Measurements from ENCODE around the gene MYL7. TPM values are rescaled to one million over a fixed set of nuclear protein-coding genes. Genes with fewer than 3 reads are reported as not detected.

The MYL7 gene
- total RNA-seq, 2 experiments from 2014 or later, result not detected

DNA sequence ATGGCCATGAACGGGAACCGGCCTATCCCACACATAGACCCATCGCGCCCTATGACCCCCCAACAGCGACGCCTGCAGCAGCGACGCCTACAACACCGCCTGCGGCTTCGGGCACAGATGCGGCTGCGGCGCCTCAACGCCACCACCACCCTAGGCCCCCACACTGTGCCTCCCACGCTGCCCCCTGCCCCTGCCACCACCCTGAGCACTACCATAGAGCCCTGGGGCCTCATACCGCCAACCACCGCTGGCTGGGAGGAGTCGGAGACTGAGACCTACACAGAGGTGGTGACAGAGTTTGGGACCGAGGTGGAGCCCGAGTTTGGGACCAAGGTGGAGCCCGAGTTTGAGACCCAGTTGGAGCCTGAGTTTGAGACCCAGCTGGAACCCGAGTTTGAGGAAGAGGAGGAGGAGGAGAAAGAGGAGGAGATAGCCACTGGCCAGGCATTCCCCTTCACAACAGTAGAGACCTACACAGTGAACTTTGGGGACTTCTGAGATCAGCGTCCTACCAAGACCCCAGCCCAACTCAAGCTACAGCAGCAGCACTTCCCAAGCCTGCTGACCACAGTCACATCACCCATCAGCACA, 27.3 kb downstream of the MYL7 start:
- no peak for DNase-seq
- Mint-ChIP-seq H3K4me1 (no peaks in the 10 kb centered on the region), H3K4me3 (no peak overlapping the region), H3K36me3 (ENCODE audit: low read depth) (peaks cover 12% of the 10 kb centered on the region), H3K27ac (no peak overlapping the region), H3K9me3 (no peaks in the 10 kb centered on the region), H3K27me3 (no peaks in the 10 kb centered on the region)
- ChIA-PET CTCF (no interaction called here), POLR2A (no interaction called here)

DNA sequence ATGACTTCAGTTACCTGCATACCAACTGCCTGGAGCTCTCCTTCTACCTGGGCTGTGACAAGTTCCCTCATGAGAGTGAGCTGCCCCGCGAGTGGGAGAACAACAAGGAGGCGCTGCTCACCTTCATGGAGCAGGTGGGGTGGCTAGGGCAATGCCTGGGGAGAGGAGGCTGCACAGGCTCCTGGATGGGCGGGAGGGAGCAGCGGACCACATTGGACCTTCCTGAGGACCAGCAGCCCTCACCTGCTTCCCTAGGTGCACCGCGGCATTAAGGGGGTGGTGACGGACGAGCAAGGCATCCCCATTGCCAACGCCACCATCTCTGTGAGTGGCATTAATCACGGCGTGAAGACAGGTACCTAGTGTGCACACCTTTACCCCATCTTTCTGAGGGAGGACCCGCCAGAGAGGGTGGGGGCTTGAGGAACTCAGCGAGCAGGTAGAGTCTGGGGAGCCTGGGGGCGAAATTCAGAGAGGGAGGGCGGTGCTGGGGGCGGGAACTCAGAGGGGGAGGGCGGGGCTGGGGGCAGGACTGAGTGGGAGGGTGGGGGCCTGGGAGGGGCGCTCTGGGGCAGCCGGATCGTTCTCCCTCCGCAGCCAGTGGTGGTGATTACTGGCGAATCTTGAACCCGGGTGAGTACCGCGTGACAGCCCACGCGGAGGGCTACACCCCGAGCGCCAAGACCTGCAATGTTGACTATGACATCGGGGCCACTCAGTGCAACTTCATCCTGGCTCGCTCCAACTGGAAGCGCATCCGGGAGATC, 28.0 kb downstream of the MYL7 start:
- POLR2A ChIA-PET, result interaction anchor here (0.6 kb wide), 1 partner anchor 10 kb away, joined by 3 read pairs; the partner anchor contains the start of gene POLD2
- no peaks in the 10 kb centered on the region for H3K27me3 Mint-ChIP-seq
- no peaks in the 10 kb centered on the region for H3K4me1 Mint-ChIP-seq
- H3K4me3 Mint-ChIP-seq, result no peak overlapping the region
- no peaks in the 10 kb centered on the region for H3K9me3 Mint-ChIP-seq
- H3K27ac Mint-ChIP-seq, result no peak overlapping the region
- CTCF ChIA-PET, result no interaction called here
- DNase-seq, result no peak
- H3K36me3 Mint-ChIP-seq (ENCODE audit: low read depth), result peaks cover 11% of the 10 kb centered on the region

DNA sequence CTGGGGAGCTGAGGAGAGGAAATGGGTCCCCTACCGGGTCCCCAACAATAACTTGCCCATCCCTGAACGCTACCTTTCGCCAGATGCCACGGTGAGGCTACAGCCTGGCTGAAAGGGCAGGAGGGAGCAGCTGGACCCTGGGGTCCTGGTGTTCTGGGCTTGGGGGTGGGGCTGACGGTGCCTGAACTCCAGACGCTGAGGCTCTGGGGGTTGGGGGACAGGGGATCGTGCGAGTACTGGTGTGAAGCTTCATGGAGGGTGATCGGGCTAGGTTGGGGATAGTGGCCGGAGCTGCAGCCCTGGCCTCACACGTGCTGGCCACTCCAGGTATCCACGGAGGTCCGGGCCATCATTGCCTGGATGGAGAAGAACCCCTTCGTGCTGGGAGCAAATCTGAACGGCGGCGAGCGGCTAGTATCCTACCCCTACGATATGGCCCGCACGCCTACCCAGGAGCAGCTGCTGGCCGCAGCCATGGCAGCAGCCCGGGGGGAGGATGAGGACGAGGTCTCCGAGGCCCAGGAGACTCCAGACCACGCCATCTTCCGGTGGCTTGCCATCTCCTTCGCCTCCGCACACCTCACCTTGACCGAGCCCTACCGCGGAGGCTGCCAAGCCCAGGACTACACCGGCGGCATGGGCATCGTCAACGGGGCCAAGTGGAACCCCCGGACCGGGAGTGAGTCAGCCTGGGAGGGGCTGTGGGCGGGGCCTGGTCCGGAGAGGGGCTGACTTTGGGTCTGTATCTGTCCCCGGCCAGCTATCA, 28.7 kb downstream of the MYL7 start:
- DNase-seq, result no peak
- no peak overlapping the region for H3K27ac Mint-ChIP-seq
- POLR2A ChIA-PET, result interaction anchor here (0.6 to 1.0 kb wide), 2 partner anchors 11 to 67 kb away, joined by 3 read pairs; partner anchors contain the start of genes DBNL and POLD2
- peaks cover 7% of the 10 kb centered on the region for H3K36me3 Mint-ChIP-seq (ENCODE audit: low read depth)
- H3K9me3 Mint-ChIP-seq, result no peaks in the 10 kb centered on the region
- no peaks in the 10 kb centered on the region for H3K27me3 Mint-ChIP-seq
- CTCF ChIA-PET, result no interaction called here
- no peak overlapping the region for H3K4me3 Mint-ChIP-seq
- H3K4me1 Mint-ChIP-seq, result no peaks in the 10 kb centered on the region

DNA sequence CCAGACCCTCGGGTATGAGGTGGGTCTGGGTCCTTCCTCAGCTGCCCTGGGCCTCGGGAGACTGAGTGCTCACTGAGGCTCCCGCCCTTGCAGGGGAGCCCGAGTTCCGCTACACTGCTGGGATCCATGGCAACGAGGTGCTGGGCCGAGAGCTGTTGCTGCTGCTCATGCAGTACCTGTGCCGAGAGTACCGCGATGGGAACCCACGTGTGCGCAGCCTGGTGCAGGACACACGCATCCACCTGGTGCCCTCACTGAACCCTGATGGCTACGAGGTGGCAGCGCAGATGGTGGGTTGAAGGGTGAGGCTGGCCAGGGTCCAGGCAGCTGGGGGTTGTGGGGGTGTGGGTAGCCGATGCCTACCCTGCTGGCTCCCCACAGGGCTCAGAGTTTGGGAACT, 29.4 kb downstream of the MYL7 start:
- Mint-ChIP-seq H3K4me3 (no peak overlapping the region), H3K27ac (no peak overlapping the region), H3K27me3 (no peaks in the 10 kb centered on the region), H3K9me3 (no peaks in the 10 kb centered on the region), H3K36me3 (ENCODE audit: low read depth) (peaks cover 7% of the 10 kb centered on the region), H3K4me1 (no peaks in the 10 kb centered on the region)
- DNase-seq, result no peak
- ChIA-PET POLR2A (interaction anchor here (1.0 kb wide), 1 partner anchor 67 kb away, joined by 3 read pairs; the partner anchor contains the start of gene DBNL), CTCF (no interaction called here)

DNA sequence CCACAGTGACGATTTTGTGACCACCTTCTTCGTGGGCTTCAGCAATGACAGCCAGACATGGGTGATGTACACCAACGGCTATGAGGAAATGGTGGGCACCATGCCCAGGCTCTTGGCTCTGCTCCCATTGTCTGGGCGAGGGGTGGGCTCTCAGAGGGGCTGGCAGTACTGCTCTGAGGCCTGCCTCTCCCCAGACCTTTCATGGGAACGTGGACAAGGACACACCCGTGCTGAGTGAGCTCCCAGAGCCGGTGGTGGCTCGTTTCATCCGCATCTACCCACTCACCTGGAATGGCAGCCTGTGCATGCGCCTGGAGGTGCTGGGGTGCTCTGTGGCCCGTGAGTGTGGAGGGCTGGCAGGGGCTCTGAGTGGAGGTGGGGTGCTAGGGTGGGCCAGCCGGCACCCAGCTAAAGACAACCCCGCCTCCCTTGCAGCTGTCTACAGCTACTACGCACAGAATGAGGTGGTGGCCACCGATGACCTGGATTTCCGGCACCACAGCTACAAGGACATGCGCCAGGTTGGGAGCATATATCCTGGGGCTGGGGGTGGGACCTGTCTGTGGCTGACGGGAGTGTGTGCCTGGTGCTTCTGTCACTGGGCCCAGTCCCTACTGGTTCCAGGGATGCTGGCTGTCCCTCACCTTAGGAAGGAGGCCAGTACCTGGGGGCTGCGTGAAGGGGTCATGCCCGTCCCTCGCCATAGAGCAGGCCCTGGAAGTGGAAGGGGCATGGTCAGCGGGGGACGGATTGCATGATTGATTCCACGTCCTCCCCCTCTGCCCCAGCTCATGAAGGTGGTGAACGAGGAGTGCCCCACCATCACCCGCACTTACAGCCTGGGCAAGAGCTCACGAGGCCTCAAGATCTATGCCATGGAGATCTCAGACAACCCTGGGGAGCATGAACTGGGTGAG, 30.2 kb downstream of the MYL7 start:
- H3K9me3 Mint-ChIP-seq, result no peaks in the 10 kb centered on the region
- POLR2A ChIA-PET, result interaction anchor here (0.6 to 1.3 kb wide), 3 partner anchors 12 to 66 kb away, joined by 3 to 4 read pairs (median 3); partner anchors contain the start of genes DBNL and POLD2
- no peak for DNase-seq
- CTCF ChIA-PET, result no interaction called here
- no peak overlapping the region for H3K27ac Mint-ChIP-seq
- peaks cover 4% of the 10 kb centered on the region for H3K27me3 Mint-ChIP-seq
- no peaks in the 10 kb centered on the region for H3K4me1 Mint-ChIP-seq
- H3K36me3 Mint-ChIP-seq (ENCODE audit: low read depth), result peaks cover 7% of the 10 kb centered on the region
- H3K4me3 Mint-ChIP-seq, result no peak overlapping the region

DNA sequence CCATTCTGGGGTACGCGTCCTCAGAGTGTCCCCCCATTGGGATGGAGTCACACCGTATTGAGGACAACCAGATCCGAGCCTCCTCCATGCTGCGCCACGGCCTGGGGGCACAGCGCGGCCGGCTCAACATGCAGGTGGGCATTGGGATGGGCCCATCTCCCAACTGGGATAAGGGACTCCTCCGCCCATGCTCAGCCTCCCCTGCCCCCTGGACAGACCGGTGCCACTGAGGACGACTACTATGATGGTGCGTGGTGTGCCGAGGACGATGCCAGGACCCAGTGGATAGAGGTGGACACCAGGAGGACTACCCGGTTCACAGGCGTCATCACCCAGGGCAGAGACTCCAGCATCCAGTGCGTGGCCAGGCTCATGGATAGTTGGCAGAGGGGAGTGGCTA, 31.1 kb downstream of the MYL7 start:
- Mint-ChIP-seq H3K27me3 (peaks cover 14% of the 10 kb centered on the region), H3K4me3 (no peak overlapping the region), H3K9me3 (no peaks in the 10 kb centered on the region), H3K27ac (no peak overlapping the region), H3K36me3 (ENCODE audit: low read depth) (peaks cover 4% of the 10 kb centered on the region), H3K4me1 (peaks cover 2% of the 10 kb centered on the region)
- ChIA-PET POLR2A (interaction anchor here (1.2 to 1.3 kb wide), 2 partner anchors 12 to 16 kb away, joined by 3 to 4 read pairs; no protein-coding TSS in a partner anchor), CTCF (interaction anchor here (1.0 kb wide), 1 partner anchor 12 kb away, joined by 4 read pairs; no protein-coding TSS in a partner anchor)
- DNase-seq, result no peak

DNA sequence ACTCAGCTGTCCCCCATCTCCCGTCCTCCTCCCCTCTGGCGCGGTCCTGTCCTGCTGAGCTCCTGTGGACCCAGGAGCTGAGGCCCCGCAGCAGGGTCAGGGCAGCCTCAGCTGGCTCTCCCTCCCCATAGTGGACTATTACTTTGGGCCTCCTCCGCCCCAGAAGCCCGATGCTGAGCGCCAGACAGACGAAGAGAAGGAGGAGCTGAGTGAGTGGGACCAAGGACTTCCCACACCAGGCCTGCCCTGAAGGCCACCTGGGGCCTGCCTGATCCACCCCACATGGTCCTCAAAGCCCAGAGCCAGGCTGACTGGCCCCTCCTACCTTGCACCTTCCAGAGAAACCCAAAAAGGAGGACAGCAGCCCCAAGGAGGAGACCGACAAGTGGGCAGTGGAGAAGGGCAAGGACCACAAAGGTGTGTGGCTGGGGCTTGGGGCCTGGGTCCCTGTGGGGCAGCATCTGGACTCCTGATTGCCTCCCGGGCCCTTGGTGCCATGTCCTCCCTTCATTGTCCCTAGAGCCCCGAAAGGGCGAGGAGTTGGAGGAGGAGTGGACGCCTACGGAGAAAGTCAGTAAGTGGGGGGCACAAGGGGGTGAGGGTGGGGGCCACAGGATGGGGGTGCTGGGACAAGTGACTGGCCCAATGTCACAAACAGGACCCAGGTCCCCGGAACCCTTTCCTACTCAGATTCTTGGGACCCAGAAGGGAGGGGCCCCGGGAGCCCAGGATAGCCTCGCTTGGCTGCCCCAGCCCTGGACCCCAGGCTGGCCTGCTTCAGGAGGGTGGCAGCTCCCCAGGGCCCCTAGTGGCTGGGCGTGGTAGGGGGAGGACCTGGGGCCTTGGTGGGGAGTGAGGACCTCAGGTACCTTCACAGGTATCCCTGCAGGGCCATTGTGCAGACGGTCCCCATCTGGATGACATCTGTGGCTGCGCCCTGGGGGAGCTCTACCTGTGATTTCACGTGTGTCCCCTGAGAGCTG, 32.1 kb downstream of the MYL7 start:
- ChIA-PET CTCF (interaction anchor here (1.0 kb wide), 1 partner anchor 11 kb away, joined by 4 read pairs; no protein-coding TSS in a partner anchor), POLR2A (interaction anchor here (1.2 kb wide), 1 partner anchor 15 kb away, joined by 3 read pairs; no protein-coding TSS in a partner anchor)
- Mint-ChIP-seq H3K36me3 (ENCODE audit: low read depth) (peaks cover 4% of the 10 kb centered on the region), H3K9me3 (no peaks in the 10 kb centered on the region), H3K4me3 (no peak overlapping the region), H3K27ac (no peak overlapping the region), H3K27me3 (peaks cover 16% of the 10 kb centered on the region), H3K4me1 (peaks cover 2% of the 10 kb centered on the region)
- DNase-seq, result no peak

DNA sequence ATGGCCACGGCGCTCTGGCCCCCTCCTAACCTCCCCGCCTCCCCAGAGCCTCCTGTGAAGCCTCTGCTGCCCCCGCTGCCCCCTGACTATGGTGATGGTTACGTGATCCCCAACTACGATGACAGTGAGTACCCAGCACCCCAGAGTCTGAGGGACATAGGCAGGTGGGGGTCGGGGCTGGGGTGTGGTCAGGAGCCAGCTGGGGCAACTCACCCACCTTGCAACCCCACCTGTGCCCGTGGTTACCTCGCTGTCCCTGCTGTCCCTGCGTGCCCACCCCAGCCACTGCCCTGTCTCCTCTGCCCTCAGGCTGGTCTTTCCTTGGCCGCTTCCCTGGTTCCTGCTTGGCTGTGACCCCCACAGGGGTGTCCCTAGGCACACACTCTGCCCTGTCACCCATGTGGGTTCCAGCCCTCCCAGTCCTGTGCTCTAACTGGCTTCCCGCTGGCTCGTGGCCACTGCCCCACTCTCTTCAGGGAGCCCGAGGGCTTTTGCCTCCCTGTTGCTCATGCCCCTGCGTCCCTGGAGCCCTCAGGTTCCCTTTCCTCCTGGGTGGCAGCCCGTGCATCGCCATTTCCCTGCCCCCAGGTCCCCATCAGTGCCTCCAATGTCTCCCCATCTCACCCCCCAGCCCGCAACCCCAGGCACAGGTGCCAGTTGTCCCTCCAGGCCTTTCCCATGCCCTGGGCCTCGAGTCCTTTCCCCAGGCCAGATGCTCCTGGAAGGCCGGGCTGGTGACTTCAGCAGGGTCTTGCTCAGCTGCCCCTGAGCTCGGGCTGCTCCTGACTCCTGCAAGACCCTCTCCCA, 33.0 kb downstream of the MYL7 start:
- Mint-ChIP-seq H3K4me3 (no peak overlapping the region), H3K4me1 (peaks cover 4% of the 10 kb centered on the region), H3K9me3 (no peaks in the 10 kb centered on the region), H3K27me3 (peaks cover 22% of the 10 kb centered on the region), H3K36me3 (ENCODE audit: low read depth) (no peaks in the 10 kb centered on the region), H3K27ac (no peak overlapping the region)
- DNase-seq, result no peak
- POLR2A ChIA-PET, result no interaction called here
- CTCF ChIA-PET, result no interaction called here

DNA sequence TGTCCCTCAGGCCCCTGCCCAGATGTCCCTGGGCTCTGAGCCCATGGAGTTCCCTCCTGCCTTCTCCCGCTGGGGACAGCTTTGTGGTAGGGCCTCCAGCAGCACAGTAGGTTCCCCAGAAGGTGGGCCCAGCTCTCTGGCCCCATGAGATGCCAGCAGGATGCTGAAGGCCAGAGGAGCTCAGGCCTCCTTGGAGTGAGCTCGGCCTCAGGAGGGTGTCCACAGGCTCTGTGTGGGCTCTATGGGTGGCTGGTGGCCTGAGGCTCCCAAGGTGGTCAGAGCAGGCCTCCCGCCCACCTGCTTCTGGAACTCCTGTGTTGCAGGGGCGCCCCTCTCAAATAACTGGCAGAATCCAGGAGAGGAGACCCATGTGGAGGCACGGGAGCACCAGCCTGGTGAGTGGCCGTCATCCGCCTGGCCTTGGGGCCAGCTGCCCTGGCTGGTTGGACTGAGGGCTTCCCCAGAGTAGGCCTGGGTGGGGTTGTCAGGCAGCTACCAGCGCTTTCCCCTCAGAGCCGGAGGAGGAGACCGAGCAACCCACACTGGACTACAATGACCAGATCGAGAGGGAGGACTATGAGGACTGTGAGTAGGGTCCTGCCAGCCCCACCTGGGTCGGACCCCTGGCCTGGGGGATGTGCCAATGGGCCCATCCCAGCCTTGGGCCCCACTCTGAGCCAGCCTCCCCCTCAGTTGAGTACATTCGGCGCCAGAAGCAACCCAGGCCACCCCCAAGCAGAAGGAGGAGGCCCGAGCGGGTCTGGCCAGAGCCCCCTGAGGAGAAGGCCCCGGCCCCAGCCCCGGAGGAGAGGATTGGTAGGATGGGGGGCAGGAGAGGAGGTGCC, 33.8 kb downstream of the MYL7 start:
- CTCF ChIA-PET, result interaction anchor here (0.9 kb wide), 1 partner anchor 15 kb away, joined by 3 read pairs; no protein-coding TSS in a partner anchor
- Mint-ChIP-seq H3K27ac (no peak overlapping the region), H3K36me3 (ENCODE audit: low read depth) (no peaks in the 10 kb centered on the region)

DNA sequence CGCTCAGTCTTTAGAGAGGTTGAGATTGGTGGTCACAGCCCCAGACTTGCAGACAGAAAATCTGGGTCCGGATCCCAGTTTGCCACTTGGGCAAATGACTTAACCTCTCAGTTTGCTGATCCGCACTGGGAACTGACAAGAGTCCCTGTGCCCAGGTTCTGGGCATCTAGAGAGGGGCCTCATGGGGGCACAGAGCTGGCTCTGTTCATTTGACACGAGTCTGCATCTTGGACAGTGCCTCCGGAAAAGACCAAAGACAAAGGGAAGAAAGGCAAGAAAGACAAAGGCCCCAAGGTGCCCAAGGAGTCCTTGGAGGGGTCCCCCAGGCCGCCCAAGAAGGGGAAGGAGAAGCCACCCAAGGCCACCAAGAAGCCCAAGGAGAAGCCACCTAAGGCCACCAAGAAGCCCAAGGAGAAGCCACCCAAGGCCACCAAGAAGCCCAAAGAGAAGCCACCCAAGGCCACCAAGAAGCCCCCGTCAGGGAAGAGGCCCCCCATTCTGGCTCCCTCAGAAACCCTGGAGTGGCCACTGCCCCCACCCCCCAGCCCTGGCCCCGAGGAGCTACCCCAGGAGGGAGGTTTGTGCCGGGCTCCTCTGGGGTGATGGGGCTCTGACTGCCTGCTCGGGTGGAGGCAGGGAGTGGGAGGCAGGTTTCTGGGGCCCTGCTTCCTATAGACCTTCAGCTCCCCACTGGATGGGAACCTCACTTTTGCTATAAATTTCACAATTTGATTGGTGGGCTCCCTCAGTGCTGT, 34.6 kb downstream of the MYL7 start:
- no peaks in the 10 kb centered on the region for H3K36me3 Mint-ChIP-seq (ENCODE audit: low read depth)
- DNase-seq, result no peak
- ChIA-PET POLR2A (interaction anchor here (0.7 kb wide), 1 partner anchor 9 kb away, joined by 3 read pairs; no protein-coding TSS in a partner anchor), CTCF (interaction anchor here (0.9 kb wide), 1 partner anchor 16 kb away, joined by 3 read pairs; no protein-coding TSS in a partner anchor)
- no peaks in the 10 kb centered on the region for H3K9me3 Mint-ChIP-seq
- no peak overlapping the region for H3K27ac Mint-ChIP-seq
- peaks cover 33% of the 10 kb centered on the region for H3K27me3 Mint-ChIP-seq
- peaks cover 4% of the 10 kb centered on the region for H3K4me1 Mint-ChIP-seq
- no peak overlapping the region for H3K4me3 Mint-ChIP-seq

More for the DNA sequence above, 33.8 kb downstream of the MYL7 start:
- DNase-seq, result no peak
- Mint-ChIP-seq H3K4me1 (peaks cover 4% of the 10 kb centered on the region), H3K27me3 (peaks cover 30% of the 10 kb centered on the region), H3K4me3 (no peak overlapping the region), H3K9me3 (no peaks in the 10 kb centered on the region)
- POLR2A ChIA-PET, result interaction anchor here (0.7 kb wide), 1 partner anchor 8 kb away, joined by 3 read pairs; no protein-coding TSS in a partner anchor

Measured in activated CD4-positive, alpha-beta memory T cell treated with anti-CD3 and anti-CD28 coated beads, Interleukin-2, amount 10 ng/mL, durations not matched to agents 7 days and 5 days (primary cell).